GM12892 (cell line): ENCODE measurements around the gene CNPY1.

ENCODE experiments used
- DNase-seq: peaks from one replicate; pipeline ENCODE4 v3.0.0; 2011; ENCODE audit not compliant: insufficient read length
- FAIRE-seq: peaks from 2 replicates; lab custom pipeline; 2011; peaks lifted over from hg19 to GRCh38; lab: Jason Lieb, UNC
- POLR2A ChIP-seq: IDR thresholded peaks from 2 replicates; pipeline ENCODE4 v1.6.1; 2011; ENCODE audit warnings: low read depth, low read length, control low read depth
- POLR2AphosphoS5 ChIP-seq: IDR thresholded peaks from 2 replicates; pipeline ENCODE4 v1.6.1; 2011; ENCODE audit warnings: low read depth, low read length, control low read depth
- TAF1 ChIP-seq: IDR thresholded peaks from 2 replicates; pipeline ENCODE4 v1.6.1; 2011; ENCODE audit warnings: low read depth, mild to moderate bottlenecking, control low read depth, low read length, borderline replicate concordance

The CNPY1 gene

DNA sequence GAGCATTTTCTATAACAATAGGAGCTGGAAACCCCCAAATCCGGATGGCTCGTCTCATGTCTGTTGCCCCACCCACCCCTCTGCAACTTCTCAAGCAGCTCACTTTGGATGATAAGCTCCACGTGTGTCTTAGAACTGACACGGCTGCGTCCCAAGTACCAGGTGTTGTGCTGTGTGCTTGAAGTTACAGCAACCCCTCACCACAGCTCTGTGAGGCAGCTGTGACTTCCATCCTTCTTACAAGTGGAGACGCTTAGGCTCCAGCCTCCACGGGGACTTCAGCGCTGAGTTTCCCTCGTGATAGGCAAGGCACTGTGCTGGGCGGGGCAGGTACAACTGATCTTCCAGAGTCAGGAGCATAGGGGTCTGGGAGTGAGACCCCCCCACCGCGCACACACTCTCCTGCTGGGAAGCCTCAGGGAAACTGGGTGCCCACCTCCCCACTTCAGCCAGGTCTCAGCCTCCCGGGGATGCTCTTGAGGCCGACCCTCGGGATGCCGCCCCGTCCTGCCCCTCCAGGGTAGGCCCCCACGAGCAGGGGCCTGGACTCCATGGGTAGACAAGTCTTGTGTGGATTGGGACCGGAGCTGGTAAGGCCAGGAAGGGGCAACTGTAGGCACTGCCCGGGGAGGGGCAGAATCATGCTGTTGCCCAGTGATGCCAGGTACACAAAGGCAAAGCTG lies 57.1 kb downstream of the CNPY1 start:
- DNase-seq = no peak
- FAIRE-seq = no peak
- no peak for TF ChIP-seq POLR2AphosphoS5
- TF ChIP-seq POLR2A = no peak
- no peak for TF ChIP-seq TAF1

GRCh38 chr7:155488483-155489127 lies 57.8 kb downstream of the CNPY1 start:
- FAIRE-seq (no peak), DNase-seq (no peak)
- TF ChIP-seq TAF1 (no peak), POLR2A (no peak), POLR2AphosphoS5 (no peak)

DNA sequence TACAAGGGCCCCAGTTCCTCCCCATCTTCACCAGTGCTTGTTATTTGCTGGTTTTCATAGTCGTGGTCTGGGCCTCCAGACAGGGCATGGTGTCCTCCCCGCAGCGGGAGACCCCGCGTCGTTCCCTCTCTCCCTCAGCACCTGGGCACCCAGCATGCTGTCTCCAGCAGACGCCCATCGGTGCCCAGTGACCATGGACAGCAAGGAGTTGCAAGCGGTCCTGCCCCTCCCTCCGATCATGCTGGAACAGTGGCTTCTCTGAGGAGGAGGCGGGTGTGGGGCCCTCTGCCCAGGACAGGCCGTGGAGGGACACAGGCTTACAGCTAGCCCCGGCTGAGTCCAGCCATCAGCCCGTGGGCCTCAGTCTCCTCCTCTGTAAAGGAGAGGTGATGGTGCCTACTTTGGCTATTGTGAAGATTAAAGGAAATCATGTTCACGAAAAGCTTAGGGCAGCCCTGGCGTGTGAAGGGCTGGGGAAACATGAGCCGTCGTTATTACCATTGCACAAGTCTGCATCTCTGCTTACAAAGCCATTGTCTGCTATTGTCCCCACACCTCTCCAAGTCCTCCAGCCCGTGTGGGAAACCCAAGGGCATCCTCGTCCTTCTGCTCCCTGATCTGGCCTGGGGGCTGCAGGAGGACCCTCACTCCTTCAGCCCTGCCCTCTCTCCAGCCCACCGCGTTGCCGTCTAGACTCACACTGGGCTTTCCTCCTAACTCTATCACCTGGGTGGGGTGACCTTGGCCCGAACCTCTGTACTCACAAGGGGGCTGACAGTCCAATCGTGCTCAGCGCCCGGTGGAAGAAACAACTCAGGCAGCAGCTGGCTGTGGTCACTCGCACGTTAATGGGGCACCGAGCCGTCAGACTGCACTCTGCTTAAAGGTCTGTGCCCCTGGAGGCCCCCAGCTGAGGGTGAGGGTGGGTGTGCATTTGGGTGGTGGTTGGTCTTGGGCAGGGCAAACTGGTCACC lies 58.6 kb downstream of the CNPY1 start:
- no peak for DNase-seq

GRCh38 chr7:155486783-155487508 lies 59.4 kb downstream of the CNPY1 start:
- DNase-seq = no peak
- no peak for FAIRE-seq
- no peak for TF ChIP-seq POLR2A
- TF ChIP-seq TAF1 = no peak
- no peak for TF ChIP-seq POLR2AphosphoS5

More for the DNA sequence above, 58.6 kb downstream of the CNPY1 start:
- TF ChIP-seq POLR2AphosphoS5 (no peak), TAF1 (no peak), POLR2A (no peak)
- FAIRE-seq = no peak

DNA sequence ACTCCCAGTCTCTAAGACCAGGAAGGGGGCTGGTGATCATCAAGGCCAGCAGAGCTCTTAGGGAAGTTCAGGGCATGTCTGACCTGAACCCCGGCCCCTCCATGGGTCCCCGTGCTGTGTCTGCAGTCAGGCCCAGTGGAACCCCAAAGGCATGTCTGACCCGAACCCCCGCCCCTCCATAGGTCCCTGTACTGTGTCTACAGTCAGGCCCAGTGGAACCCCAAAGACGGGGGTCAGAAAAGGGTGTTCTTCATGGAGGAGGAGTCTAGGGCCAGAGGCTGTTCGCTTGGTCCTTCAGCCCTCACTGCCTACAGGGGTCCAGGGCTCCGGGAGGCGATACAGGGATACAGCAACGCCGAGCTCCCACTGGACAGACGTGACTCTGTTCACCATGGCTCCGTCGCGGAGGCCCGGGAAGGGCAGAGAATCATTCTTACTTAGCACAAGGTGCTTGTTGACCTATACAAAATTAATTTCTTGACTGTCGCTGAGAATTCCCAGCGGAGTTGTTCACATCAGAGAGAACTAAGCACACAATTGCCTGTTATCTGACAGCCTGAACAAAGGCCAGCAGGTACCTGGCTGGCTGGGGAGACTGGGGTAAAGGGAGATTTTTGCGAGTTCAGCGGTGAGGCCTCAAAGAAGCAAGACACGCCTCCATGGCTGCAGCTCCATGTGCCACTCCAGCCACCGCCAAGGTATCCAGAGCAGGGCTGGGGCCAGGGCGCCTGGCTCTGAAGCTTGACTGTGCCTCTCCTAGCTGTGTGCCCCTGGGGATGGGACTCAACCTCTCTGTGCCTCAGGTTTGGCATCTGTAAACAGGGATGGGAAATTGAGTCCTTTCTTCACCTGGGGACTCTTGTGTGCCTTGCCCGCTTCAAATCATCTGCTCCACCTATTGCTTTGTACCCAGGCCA lies 61.6 kb downstream of the CNPY1 start:
- DNase-seq (no peak), FAIRE-seq (no peak)
- TF ChIP-seq TAF1 (no peak), POLR2A (no peak), POLR2AphosphoS5 (no peak)

DNA sequence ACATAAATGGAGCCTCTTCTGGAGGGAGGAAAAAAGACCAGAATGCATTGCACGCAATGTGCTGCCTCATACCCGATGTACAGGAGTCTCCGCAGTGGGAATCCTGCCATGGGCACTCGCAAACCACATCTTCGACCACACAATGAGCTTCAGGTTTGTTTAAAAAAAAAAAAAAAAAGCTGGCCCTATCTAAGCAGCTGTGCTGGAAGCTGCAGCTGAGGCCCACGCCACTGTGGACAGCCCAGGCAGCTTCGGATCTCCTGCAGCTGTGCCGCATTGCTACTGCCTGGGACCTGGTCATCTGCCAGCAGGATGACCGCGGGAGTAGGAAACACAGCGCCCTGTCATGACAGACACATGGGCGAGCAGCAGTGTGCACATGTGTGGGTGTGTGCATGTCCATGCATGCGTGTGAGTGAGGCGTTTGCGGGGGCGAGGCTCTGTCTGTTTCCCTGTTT lies 62.5 kb downstream of the CNPY1 start:
- TF ChIP-seq POLR2A (no peak), POLR2AphosphoS5 (no peak), TAF1 (no peak)
- DNase-seq (no peak), FAIRE-seq (no peak)

- TF ChIP-seq POLR2A (no peak), POLR2AphosphoS5 (no peak), TAF1 (no peak)
- DNase-seq (no peak), FAIRE-seq (no peak)
These were observed 63.1 kb downstream of the CNPY1 start for GRCh38 chr7:155483245-155483644.

GRCh38 chr7:155482511-155483183 lies 63.7 kb downstream of the CNPY1 start:
- TF ChIP-seq POLR2AphosphoS5 = no peak
- no peak for TF ChIP-seq TAF1
- no peak for TF ChIP-seq POLR2A
- FAIRE-seq (no peak), DNase-seq (no peak)

- FAIRE-seq = no peak
- no peak for DNase-seq
These were observed 64.6 kb downstream of the CNPY1 start for GRCh38 chr7:155481764-155482163.

DNA sequence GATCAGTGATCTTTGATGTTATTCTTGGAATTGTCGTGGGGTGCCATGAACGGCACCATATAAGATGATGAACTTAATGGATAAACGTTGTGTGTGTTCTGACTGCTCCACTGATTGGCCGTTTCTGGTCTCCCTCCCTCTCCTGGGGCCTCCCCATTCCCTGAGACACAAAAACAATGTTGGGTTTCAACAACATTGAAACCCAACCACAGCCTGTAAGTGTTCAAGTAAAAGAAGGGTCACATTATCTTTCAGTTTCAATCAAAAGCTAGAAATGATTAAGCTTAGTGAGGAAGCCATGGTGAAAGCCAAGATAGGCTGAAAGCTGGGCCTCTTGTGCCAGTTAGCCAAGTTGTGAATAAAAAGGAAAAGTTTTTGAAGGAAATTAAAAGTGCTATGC lies 68.9 kb downstream of the CNPY1 start:
- TF ChIP-seq POLR2A (no peak), POLR2AphosphoS5 (no peak), TAF1 (no peak)
- FAIRE-seq (no peak), DNase-seq (no peak)

More at GRCh38 chr7:155481764-155482163, 64.6 kb downstream of the CNPY1 start:
- no peak for TF ChIP-seq POLR2A
- no peak for TF ChIP-seq POLR2AphosphoS5
- TF ChIP-seq TAF1 = no peak
